ENCODE measurements around the gene PEX19.

Gene PEX19

DNA sequence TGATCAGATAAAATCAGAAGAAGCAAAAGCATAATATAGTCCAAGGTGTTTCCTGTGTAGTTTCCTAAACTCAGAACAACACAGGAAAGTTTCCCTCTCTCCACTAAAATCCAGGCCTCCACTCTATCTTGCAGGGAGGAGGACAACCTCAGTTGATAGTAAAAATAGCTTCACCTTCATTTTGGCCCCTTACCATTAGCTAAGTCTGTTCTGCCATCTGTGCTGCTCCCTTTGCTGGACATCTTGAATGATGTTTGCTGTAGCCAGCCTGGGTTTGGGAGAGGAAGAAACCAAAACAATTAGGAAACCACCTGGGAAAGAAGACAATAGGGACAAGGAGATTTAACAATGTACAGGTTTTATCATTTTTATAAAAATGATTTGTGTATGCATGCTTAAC, 41.2 kb downstream of the PEX19 start:
- no peak for DNase-seq

DNA sequence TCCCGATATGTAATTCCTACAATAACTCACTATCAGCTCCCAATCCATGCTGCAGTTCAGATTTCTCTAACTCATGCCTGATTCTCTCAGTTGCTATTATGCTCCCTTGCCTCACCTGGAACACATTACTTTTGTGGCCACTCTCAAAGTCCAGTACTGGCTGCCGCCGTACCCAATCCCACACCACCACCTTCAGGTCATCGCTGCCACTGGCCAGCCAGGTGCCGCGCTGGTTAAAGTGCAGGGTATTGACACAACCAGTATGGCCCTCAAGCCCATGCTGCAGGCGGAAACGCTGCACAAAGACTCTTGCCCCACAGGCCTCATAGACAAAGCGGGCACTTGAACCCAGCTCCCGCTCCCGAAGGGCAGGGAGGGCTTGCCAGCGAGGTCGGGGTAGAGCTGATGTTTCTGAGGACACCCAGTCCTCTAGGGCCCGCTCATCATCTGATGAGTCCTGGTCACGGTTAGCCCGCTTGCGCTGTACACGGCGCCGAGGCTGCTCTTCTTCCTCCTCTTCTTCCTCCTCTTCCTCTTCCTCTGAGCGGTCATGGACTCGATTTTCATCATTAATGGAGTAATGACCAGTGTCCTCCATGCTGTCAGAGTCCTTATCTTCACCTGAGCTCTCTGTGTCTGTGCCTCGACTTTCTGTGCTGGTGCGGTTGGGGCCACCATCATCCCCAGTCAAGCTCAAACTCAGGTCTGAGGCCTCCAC, 45.2 kb downstream of the PEX19 start:
- DNase-seq, result no peak

DNA sequence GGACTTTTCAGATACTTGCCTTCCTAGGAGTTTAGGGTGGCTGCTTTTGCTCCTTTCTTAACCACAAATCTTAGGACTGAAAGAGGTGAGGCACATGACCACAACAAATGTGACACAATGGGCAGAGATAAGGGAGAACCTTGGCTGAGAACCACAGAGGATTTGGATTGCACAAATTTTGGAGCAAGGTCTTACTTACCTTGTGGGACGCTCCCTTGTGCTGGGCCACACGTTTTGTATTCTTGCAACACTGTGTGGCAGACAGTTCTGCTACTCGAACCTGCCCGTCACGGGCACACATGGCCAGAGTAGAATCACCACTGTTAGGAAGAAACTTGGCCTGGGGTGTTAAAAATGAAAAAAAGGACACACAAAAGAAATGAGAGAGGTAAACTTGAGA, 46.5 kb downstream of the PEX19 start:
- no peak for DNase-seq

DNA sequence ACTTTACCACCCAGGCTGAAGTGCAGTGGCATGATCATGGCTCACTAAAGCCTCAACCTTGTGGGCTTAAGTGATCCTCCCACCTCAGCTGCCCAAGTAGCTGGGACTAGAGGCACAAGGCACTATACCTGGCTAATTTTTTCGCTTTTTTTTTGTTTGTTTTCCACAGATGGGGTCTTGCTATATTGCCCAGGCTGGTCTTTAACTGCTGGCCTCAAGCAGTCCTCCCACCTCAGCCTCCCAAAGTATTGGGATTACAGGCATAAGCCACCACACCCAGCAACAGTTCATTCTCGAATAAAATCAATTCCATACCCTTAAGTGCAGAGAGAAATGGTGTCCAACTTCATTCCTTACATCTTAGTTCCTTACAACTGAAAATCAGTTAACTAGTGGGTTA, 47.4 kb downstream of the PEX19 start:
- no peak for DNase-seq

DNA sequence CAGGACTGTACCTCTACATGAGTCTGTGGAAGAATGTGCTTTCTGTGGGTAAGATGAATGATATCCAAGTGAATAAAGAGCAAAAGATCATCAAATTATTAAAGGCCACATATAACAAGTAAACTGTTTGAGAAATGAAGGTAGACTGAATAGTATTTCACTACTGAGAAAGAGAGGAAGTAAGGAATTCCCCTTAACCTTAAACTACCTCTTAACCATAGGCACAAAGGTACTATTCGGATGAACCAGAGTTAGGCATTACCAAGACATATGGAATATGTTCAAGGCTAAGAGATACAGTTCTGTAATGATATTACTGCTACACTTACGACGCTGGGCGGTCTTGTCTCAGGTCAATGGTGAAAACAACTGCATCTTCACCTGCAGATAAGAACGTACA, 48.1 kb downstream of the PEX19 start:
- DNase-seq, result no peak

DNA sequence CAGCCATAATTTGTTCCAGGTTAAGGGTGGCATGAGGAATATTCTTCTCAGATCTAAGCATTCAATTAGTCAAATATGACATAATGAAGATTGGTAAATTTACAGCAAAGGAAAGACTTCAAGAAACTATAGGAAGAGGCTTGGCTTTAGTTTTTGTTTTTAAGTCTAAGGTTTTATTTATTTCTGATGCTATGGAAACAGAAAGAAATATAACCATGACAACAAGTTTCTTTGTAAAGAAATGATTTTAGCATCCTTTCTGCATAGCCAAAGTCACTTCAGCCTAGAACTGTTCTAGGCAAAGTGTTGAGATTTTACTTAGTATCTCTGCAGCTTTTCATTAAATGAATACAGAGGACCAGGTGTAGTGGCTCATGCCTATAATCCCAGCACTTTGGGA, 52.0 kb downstream of the PEX19 start:
- no peak for DNase-seq

DNA sequence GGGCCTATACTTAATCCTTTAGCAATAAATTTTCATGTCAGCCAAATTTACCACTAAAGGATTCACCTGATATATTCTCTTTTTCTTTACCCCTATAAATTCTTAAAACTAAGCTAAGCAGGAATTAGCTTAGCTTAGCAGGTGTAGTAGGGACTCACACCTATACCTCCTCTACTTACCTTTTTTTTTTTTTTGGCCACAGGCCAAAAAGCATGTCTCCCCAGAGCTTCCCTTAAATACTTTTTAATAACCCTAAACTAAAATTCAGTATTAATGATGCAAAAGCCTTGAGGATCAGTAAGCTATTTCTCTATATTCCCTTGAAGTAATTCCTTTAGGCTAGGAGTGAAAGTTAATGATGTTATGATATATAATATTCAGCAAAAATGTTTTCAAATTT, 56.5 kb downstream of the PEX19 start:
- no peak for DNase-seq

DNA sequence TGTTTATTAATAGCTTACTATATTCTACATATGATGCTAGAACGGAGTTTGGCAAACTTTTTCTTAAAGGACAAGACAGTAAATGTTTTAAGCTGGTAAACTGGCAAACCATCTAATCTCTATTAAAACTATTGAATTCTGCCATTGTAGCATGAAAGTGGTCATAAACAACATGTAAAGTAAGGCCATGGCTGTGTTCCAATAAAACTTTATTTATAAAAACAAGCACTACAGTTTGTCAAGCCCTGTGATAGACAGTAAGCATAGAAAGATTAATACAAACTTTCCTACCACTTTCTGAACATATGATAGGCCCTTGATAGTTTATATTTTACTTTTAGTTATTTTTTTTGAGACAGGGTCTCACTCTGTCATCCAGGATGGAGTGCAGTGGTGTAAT, 57.4 kb downstream of the PEX19 start:
- DNase-seq, result no peak

DNA sequence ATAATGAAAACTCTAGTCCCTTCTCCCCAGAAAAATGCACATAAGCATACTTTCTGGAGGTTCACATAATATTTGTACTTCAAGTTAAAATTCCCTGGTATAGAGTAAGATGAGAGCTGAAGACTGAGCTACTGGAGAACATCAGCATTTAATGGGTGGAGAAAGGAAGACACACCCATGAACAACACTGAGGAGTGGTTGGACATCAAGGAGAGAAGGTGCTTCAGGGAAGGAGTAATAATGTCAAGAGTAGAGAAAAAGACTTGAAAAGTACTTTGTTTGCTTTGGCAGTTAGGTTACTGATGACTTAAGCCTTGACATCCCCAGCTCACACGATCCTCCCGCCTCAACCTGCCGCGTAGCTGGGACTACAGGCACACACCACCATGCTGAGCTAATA, 57.9 kb downstream of the PEX19 start:
- no peak for DNase-seq
